HG02763 (cell line): ENCODE results near the gene TARS2.

Experiments
- ATAC-seq: cut with Tn5 transposase; IDR thresholded peaks from one replicate; pipeline ENCODE4 v1.9.1; 2021; ENCODE audit warnings: mild to moderate bottlenecking, moderate library complexity; ENCODE audit not compliant: unreplicated experiment

Gene TARS2

GRCh38 chr1:150555198-150555970, 68.2 kb downstream of the TARS2 start:
- no peak for ATAC-seq

GRCh38 chr1:150555971-150556865, 69.0 kb downstream of the TARS2 start:
- no peak for ATAC-seq

- no peak for ATAC-seq
Observed at GRCh38 chr1:150557065-150557600, 69.9 kb downstream of the TARS2 start.
